TTC549 (cell line): ENCODE results near the gene DAPK2.
"Not testable (repeated sequence)": the region's sequence is repeated elsewhere in the genome, so short reads cannot be mapped to it uniquely, and the experiment has no call there.

Experiments
- FAIRE-seq: peaks from 2 replicates; lab custom pipeline; 2012; peaks lifted over from hg19 to GRCh38; lab: Jason Lieb, UNC

The DAPK2 gene

DNA sequence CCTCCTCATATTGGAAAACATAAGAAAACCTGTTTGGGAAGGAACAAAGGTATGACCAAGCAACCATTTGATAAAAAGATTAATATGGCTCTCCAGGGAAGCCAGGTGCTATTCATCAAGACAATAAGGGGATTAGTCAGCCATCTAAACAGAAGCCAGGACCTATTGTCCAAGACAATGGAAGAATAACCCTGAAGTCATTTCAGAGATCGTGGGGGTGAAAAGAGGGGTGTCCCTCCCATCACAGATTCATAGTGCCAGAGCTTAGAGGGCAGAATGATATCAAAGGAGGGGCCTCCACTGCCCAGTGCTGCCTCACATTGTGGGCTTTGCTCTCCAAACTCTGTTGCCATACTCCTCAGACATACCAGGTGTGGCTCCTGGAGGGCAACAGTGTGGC, 73.5 kb downstream of the DAPK2 start:
- FAIRE-seq = no peak

DNA sequence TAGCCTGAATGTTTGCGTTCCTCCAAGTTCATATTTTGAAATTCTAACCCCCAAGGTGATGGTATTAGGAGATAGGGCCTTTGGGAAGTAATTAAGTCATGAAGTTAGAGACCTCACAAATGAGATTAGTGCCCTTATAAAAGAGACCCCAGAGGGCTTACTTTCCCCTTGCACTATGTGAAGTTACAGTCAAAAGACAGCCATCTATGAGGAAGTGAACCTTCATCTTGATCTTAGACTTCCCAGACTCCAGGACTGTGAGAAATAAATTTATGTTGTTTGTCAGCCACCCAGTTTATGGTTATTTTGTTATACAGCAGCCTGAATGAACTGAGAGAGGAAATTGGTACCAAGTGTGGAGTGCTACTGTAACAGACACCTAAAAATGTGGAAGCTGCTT, 74.4 kb downstream of the DAPK2 start:
- no peak for FAIRE-seq

DNA sequence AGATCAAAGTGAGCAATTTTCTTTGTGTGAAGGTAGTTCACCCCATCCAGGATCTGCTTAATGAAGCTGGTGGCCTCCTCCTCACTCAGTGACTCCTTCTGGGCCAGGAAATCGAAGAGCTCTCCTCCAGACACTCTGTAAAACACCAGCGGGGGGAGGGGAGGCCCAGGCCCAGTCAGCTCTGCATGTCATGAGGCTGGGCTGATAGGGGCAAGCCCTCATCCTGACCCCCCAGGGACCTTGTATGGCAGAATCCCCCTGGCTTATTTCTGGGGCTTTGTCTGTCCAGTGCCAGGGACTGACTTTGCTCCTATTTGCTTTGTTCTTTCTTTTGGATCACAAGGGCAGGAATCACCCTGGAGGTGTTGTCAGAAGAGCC, 74.9 kb downstream of the DAPK2 start:
- FAIRE-seq = no peak

DNA sequence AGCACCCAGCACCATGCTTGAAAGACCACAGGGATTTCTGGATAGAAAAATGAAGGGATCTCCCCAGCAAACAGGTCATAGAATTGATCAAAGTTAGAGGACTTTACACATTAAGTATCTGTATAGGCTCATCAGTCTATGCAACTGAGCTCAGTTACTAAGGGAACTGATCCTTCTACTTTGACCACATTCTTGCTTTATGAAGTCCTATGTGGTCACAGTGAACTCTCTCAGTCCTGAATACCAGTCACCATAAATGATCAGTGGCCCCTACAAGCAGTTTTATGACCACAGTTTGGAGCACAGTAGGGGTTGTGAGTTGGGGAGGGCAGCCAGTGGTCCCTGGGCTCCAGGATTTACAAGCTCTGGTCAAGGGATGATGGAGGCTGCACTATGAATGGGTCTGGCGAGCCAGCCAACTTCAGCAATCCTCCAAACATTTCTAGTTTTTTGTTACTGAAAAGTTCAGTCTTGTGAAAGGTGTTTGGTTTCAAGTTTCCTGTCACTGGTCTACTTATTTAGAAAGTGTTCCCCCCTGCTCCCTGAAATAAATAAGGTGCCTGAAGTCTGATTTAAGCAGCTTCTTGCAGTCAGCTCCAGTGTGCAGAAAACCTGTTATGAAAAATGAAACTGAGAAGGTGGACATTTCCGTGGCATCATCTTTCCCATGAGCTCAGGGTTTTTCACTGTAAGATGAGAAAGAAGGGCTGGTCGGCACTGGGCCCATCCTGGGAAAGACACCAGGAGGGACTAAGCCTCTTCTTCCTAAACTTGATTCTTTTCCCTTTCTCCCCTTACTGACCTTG, 75.5 kb downstream of the DAPK2 start:
- no peak for FAIRE-seq

DNA sequence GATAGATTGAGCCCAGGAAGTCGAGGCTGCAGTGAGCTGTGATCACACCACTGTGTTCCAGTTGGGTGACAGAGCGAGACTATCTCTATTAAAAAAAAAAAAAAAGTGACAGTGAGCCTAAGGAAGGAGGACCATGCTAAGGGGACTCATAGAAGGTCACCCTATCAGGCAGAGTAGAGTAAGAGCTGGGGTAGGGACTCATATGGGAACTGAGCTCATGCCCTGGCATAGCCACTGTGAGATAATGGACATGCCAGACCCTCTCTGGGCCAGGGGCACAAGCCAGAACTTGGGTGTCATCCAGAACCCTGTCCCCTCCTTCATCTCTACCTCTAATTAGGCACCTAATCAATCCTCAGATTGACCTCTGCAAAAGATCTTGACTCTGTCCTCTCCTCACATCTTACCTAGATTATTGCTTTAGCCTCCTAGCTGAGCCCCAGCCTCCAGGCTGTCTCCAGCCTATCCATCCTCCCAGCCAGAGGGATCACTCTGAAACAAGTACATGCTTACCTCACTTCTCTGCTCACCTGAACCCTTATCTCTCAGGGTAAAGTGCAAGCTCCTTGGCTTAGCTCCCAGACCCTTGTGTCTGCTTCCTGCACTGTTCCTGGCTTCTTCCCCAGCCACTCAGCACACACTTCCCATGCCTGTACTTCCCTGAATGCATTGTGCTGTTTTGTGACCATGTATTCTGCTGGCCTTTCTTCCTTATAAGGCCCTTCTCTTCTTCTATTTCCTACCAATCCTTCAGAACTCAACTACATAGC, 76.4 kb downstream of the DAPK2 start:
- no peak for FAIRE-seq

DNA sequence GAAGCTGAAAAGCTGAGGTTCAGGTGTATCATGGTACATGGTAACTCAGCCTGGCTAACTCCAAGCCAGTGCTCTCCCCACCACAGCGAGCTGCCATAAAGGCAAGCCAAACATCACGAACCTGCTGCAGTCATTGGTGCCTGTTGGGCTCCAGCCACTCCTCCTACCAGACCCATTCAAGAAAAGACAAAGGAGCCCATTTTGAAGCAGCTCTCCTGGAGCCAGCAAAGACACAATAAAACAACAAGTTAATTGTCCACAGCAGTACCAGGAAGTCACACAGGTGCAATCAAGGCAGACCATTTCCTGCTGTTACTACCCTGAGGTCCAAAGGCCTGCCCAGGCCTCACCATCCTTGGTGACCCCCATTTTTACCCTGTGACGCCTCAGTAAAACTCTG, 77.6 kb downstream of the DAPK2 start:
- FAIRE-seq = no peak

DNA sequence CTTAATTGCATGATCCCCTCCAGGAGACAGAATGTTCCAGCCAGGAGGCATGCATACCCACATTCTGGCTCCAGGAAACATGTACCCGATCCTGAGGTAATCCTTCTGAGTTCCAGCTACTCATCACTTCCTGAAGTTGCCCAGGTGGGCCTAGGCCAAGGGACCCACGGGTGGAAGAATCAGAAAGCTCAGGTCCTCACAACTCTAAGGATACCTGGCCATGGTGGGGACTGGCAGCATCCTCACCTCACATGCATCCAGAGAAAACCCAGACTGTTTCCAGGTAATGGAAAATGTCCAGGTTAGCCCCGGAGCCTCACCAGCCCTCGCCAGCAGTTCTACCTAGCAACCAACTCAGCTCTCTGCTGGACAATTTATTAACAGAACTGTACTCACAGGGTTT, 78.2 kb downstream of the DAPK2 start:
- FAIRE-seq = no peak

DNA sequence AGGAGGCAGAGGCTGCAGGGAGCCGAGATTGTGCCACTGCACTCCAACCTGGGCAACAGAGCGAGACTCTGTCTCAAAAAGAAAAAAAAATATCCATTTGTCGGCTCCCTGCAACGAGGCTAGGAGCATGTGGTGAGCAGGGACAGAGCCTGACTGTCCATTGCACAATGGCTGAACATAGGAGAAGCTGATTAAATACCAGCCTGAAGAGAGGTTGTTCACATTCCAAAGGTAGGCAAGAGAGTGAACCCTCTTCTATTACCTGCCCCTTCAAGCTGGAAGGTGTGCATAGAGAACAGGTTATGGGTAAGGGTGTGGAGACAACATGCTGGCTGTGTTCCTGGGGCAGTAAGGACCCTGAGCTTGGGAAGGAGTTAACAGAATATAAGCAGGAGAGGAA, 78.7 kb downstream of the DAPK2 start:
- FAIRE-seq = no peak

DNA sequence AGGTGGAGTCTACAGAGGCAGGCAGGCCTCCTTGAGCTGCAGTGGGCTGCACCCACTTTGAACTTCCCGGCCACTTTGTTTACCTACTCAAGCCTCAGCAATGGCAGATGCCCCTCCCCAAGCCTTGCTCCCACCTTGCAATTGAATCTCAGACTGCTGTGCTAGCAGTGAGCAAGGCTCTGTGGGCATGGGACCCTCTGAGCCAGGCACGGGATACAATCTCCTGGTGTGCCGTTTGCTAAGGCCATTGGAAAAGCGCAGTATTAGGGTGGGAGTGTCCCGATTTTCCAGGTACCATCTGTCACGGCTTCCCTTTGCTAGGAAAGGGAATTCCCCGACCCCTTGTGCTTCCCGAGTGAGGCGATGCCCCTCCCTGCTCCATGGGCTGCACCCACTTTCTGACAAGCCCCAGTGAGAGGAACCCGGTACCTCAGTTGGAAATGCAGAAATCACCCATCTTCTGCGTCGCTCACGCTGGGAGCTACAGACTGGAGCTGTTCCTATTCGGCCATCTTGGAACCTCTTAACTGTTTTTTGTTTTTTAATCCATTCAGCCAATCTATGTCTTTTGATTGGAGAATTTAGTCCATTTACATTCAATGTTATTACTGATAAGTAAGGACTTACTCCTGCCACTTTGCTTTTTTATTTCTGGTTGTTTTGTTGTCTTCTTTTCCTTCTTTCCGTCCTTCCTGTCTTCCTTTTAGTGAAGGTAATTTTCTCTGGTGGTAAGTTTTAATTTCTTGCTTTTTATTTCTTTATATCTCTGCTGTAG, 83.2 kb downstream of the DAPK2 start:
- FAIRE-seq = not testable (repeated sequence)

DNA sequence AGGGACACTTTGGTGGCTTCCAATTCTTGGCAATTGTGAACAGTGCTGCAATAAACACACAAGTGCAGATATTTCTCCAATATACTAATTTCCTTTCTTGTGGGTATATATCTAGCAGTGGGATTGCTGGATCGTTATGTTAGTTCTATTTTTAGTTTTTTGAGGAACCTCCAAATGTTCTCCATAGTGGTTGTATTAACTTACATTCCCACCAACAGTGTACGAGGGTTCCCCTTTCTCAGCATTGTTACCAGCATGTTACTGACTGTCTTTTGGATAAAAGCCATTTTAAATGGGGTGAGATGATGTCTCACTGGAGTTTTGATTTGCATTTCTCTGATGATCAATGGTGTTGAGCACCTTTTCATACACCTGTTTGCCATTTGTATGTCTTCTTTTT, 92.8 kb downstream of the DAPK2 start:
- no peak for FAIRE-seq

DNA sequence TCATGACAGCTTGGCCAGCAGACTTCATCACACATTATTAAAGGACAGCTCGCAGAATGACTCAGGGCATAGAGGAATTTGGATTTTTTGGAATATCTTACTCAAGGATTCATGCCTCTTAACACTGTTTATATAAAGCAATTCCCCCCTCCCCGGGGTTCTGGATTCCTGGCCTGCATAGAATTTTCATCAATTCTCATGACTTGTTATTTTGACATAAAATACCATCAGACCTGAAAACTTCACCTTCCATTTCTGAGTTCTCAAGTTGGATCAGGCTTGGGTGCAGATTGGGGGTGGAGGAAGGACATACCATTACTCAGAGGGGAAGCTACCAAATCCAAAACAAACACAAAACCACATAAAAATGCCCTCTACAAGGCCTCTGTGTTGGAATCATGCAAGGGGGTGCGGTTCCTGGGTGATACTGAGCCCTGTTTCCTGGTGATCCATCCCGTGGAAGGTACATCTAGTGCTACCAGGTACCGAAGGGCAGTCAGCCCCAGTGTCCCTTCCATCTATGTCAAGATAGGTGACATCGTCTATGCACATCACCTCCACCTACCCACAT, 95.3 kb downstream of the DAPK2 start:
- no peak for FAIRE-seq

DNA sequence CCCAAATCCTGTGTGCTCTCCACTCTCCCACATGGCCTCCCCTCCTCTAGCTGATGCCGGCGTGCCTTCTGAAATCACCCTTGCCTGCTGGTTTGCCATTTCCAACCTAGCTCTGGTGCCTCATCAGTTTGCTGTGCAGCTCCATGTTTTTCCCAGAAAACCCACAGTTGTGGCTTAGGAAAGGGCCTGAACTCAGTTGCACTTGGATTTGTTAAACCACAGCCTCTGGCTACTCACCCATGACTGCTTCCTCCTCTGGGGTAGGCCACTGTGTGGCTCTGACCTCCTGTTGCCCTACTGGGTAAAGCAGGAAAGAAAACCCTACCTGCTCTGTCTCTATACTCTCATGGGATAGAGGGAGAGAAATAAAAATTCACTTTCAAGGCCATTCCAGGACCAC, 97.3 kb downstream of the DAPK2 start:
- no peak for FAIRE-seq

DNA sequence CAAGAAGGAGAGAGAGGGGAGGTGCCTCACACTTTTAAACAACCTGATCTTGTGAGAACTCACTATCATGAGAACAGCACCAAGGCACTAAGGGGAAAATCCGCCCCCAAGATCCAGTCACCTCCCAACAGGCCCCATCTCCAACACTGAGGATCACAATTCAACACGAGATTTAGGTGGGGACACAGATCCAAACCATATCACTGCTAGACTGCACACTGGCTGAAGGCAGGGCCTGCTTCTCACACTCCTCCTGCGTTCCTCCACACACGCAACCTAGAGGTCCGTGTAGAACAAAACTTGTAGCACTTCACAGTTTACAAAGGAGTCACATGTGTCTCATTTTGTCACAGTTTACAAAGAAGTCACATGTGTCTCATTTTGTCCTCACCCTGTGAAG, 97.8 kb downstream of the DAPK2 start:
- FAIRE-seq = no peak

DNA sequence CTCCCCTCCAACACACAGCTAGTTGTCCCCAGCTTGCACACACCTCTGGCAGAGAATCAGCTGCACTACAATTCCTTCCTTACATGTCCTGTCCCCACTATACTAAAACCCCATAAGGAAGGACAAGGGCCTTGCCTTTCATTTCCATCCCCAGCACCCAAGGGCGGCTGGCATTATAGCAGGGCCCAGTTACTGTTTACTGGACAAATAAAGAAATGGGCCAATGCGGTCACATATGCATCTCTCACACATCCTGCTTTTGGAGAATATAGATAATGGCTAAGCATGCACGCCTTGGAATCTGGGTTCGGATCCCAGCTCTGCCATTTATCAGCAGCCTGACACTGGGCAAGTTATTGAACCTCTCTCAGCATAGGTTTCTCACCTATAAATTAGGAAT, 99.1 kb downstream of the DAPK2 start:
- no peak for FAIRE-seq

DNA sequence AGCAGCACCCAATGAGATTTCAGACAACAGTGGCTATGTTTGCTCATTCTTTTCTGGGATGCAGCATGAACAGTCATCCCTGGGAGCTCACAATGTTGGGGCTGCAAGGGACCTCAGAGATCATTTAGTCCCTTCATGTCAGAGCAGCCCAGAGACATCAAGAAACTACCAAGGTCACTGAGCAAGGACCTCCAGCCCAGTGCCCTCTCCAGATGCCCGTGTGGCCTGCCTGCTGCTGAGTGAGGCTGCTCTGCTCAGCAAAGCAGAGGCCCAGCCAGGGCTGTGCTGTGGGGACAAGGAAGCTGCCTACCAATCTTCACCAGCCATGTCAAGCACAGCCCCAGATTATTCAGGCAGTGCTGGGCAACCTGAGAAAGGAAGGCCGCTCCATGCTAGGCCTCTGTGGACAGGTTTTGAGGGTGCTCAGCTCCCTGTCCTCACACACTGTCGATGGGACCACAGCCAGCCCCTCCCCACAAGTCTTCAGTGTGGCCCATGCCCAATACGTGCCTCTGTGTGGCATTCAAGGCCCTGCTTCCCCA, 99.7 kb downstream of the DAPK2 start:
- FAIRE-seq = no peak

DNA sequence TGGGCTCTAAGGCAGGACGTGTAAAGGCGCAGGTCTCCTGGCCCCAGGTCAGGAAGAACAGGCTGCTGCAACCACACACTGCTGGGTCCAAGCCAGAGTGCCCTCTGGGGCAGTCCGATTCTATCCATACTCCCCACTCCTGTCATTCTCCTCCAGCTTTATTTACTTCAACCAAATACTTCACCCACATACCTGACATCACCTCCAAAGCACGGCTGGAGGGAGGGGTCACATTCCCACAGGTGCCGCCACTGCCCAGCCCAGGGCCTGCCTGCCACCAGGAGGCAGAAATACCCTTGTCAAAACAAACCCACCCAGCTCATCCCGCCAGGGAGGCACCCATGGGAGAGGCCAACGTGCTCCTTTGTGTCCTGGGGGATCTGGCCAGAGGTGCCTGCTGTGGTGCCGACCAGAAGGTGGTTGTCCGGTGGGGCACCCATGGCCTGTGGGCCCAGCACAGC, 100.4 kb downstream of the DAPK2 start:
- no peak for FAIRE-seq

DNA sequence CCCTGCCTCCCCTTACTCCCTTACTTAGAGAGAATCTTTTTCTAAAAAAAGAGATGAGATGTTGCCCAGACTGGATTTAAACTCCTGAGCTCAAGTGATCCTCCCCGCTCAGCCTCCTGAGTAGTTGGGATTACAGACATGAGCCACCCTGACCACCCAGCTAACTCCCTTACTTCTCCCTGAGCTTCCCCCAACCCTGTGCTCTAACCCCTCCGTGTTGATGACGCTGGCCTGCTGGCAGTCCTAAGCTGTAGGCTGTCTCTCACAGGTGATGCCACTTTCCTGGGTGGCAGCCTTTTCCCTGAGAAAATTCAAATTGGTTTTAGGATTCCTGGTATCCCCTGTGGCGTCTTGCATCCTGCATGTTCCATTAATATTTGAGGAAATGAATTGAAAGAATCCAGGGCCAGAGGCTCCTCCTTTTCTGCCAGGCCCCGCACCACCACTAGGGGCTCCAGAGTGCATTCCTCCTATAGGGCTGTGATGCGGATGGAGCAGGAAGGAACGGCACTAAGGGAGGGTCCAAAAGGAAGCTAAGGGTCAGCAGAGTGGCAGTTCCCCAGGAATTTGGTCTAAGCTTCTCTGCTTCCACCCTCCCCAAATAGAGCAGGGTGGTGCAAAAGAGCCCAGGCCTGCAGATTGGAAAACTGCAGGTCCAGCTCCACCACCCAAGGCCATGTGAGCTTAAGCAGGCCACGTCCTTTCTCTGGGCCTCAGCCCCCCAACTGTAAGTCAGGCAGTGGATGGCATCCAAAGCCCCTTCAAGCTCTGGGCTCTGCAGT, 101.1 kb downstream of the DAPK2 start:
- no peak for FAIRE-seq

DNA sequence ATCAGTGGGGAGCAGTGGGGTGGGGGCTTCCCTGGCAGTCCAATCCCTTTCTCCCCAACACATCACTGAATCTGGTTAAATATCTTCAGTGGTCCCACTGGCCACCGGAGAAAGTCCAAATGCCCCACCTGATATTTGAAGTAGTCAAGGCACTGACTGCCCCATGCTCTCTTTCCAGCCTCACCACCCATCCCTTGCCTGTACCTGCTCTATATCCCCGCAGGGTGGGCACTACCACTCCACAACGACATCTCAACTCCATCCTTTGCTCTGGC, 101.7 kb downstream of the DAPK2 start:
- FAIRE-seq = no peak

DNA sequence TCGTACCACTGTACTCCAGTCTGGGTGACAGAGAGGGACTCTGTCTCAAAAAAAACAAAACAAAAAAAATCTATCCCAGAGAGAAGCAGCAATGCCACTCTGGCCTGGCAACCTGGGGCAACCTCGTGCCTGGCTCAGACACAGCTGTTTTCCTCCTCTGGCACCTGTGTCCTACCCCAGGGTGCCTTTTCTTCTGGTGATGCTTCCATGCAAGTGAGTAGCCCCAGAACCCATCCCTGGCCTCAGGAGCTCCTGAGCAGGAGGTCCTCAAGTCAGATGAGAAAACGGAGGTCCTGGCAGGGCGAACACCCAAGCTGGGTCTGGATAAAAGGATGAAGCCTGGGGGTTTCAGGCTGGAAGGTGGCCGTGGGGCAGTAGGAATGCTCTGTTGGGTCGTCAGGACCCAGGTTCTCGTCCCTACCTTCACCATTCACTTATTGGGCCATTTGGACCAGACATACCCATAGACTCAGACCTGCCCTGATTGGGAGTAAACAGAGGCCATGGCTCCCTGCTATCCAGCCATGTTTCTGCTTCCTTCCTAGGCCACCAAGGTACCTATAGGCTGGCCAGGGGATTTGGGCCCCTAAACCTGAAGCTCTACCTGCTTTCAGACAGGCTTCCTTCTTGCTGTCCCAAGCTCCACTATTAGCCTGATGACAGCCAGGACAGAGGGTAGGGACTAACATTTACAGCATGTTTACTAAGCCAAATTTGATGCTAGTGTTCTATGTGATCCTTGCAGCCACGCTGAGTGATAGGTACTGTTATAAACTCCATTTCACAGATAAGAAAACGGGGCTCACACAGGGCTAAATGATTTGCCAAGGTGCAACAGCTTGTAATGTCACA, 102.2 kb downstream of the DAPK2 start:
- FAIRE-seq = no peak

DNA sequence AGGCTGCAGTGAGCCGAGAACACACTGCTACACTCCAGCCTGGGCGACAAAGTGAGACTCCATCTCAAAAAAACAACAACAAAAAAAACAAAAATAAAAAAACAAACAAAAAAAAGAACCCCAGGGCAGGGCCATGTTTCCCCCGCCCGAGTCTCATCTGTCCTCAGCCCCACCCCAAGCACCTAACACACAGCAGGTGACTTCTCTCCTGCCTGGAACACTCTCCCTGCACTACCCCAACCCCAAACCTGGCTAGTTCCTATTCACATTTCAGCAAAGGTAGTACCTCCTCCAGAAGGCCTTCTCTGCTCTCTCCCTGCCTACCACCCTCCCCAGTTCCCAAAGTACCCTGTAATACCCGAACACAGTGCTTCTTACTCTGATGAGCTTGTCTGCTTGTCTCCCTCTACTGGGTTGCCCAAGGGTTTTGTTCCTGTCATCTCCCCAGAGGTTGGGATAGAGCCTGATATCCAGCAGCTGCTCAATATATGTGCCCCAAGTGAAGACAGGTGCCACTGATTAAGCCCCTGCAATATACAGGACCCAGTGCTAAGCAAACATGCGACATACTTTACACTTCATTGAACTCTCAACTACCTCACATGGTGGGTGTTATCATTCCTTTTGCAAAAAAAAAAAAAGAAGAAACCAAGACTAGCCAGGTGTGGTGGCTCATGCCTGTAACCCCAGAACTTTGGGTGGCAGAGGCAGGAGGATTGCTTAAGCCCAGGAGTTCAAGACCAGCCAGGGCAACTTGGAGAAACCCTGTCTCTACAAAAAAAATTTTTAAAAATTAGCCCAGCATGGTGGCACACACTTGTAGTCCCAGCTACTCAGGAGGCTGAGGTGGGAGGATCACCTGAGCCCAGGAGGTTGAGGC, 103.6 kb downstream of the DAPK2 start:
- no peak for FAIRE-seq
